Stimulated activated CD4-positive, alpha-beta T cell treated with anti-CD3 and anti-CD28 coated beads, Interleukin-12 subunit alpha, Interleukin-12 subunit beta, amount 100 ng/mL, for 24 hours (primary cell): ENCODE results near the gene LURAP1L.
"Not testable (repeated sequence)": the region's sequence is repeated elsewhere in the genome, so short reads cannot be mapped to it uniquely, and the experiment has no call there.

Experiments
- DNase-seq, 2 experiments: peaks; one replicate each; pipeline ENCODE4 v3.0.0-alpha.2; 2020; ENCODE audit warnings: low read depth in 2 of 2

The LURAP1L gene

GRCh38 chr9:12856603-12857002, 81.8 kb downstream of the LURAP1L start:
- DNase-seq: no peak

GRCh38 chr9:12859704-12860251, 85.0 kb downstream of the LURAP1L start:
- DNase-seq: no peak

- DNase-seq: no peak
These were observed 86.2 kb downstream of the LURAP1L start for GRCh38 chr9:12860998-12861397.

GRCh38 chr9:12862611-12863410, 88.0 kb downstream of the LURAP1L start:
- no peak for DNase-seq

- DNase-seq: no peak
These were observed 88.8 kb downstream of the LURAP1L start for GRCh38 chr9:12863618-12864017.

GRCh38 chr9:12865380-12865779, 90.6 kb downstream of the LURAP1L start:
- not testable (repeated sequence) for DNase-seq
